ENCODE data around the gene DPH6.

GRCh38 chr15:35549567-35549966 is 3.6 kb upstream of the DPH6 start:
- TF ChIP-seq, protein P1, sequence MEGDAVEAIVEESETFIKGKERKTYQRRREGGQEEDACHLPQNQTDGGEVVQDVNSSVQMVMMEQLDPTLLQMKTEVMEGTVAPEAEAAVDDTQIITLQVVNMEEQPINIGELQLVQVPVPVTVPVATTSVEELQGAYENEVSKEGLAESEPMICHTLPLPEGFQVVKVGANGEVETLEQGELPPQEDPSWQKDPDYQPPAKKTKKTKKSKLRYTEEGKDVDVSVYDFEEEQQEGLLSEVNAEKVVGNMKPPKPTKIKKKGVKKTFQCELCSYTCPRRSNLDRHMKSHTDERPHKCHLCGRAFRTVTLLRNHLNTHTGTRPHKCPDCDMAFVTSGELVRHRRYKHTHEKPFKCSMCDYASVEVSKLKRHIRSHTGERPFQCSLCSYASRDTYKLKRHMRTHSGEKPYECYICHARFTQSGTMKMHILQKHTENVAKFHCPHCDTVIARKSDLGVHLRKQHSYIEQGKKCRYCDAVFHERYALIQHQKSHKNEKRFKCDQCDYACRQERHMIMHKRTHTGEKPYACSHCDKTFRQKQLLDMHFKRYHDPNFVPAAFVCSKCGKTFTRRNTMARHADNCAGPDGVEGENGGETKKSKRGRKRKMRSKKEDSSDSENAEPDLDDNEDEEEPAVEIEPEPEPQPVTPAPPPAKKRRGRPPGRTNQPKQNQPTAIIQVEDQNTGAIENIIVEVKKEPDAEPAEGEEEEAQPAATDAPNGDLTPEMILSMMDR (IDR thresholded peaks at IDR 0.05): no peak
- TF ChIP-seq POLR2A (IDR thresholded peaks at IDR 0.05): no peak

All from suprapubic skin (tissue), 3 donors.